GM12878 (cell line): Measurements from ENCODE around the gene ZNF548. TPM values are rescaled to one million over a fixed set of nuclear protein-coding genes. Genes with fewer than 3 reads are reported as not detected.

Experiments used
- ATAC-seq: fragments of 200-7000 bp; cut with Tn5 transposase; 3 replicates; pipeline ENCODE4 v1.9.1; 2020; ENCODE audit warnings: mild to moderate bottlenecking, moderate library complexity
- BruUV-seq: library from RNA; stranded (reverse); fragments of 400-500 nt; replicated peaks from 2 replicates; lab custom pipeline; 2021; lab: Mats Ljungman, UMichigan
- CTCF ChIA-PET: fragments of 300-600 bp; sonication (Branson Sonifier 250); formaldehyde crosslinking; extraction: SDS; loops from one replicate; lab custom pipeline; 2021; ENCODE audit warnings: inconsistent platforms; lab: Yijun Ruan, JAX
- POLR2A ChIA-PET: fragments of 350-600 bp; formaldehyde crosslinking; extraction: SDS; loops from one replicate; lab custom pipeline; 2021; ENCODE audit warnings: inconsistent platforms; lab: Charles Lee
- RAD21 ChIA-PET: fragments of 300-600 bp; sonication (Branson Sonifier 250); formaldehyde crosslinking; loops from one replicate; lab custom pipeline; 2023; ENCODE audit warnings: antibody characterized with exemption; ENCODE audit not compliant: unreplicated experiment; lab: Charles Lee
- SMC1A ChIA-PET: fragments of 300-600 bp; sonication (Branson Sonifier 250); formaldehyde crosslinking; loops from one replicate; lab custom pipeline; 2023; ENCODE audit not compliant: unreplicated experiment, uncharacterized antibody; lab: Charles Lee
- DNase-seq: peaks from one replicate; pipeline ENCODE4 v3.0.0-alpha.2; 2011; ENCODE audit warnings: low read depth, low spot score
- FAIRE-seq: peaks from 3 replicates; lab custom pipeline; 2011; peaks lifted over from hg19 to GRCh38; lab: Jason Lieb, UNC
- H2AFZ ChIP-seq: 2 replicates; pipeline ENCODE4 v1.6.0; 2011; ENCODE audit warnings: low read depth, low read length, control low read depth; ENCODE audit not compliant: control insufficient read depth
- H3K27ac ChIP-seq: 2 replicates; pipeline ENCODE4 v1.5.1; 2011; ENCODE audit warnings: control low read depth; ENCODE audit not compliant: control insufficient read depth, insufficient read depth
- H3K27me3 ChIP-seq, 2 experiments: replicated peaks in 1 of 2; 2 replicates each; pipeline versions ENCODE4 v1.6.0 to v1.6.1; 2011; ENCODE audit warnings: low read length in 1 of 2; ENCODE audit not compliant: control insufficient read depth in 2 of 2, insufficient read depth in 2 of 2
- H3K36me3 ChIP-seq, 2 experiments: 2 replicates each; pipeline ENCODE4 v1.5.1; 2011; ENCODE audit warnings: low read length in 1 of 2; ENCODE audit not compliant: control insufficient read depth in 2 of 2, insufficient read depth in 2 of 2
- H3K4me1 ChIP-seq: 2 replicates; pipeline ENCODE4 v1.6.1; 2011; ENCODE audit warnings: mild to moderate bottlenecking, low read length, moderate library complexity, mixed read lengths; ENCODE audit not compliant: control insufficient read depth, insufficient read depth
- H3K4me2 ChIP-seq: 2 replicates; pipeline ENCODE4 v1.6.0; 2011; ENCODE audit warnings: control low read depth; ENCODE audit not compliant: control insufficient read depth, insufficient read depth
- H3K4me3 ChIP-seq: fragments of 200-600 bp; sonication (generic); 2 replicates; pipeline ENCODE4 v1.5.1; 2016
- H3K79me2 ChIP-seq: 2 replicates; pipeline ENCODE4 v1.6.0; 2011; ENCODE audit warnings: low read length; ENCODE audit not compliant: control insufficient read depth, insufficient read depth
- H3K9ac ChIP-seq: 2 replicates; pipeline ENCODE4 v1.8.0; 2011; ENCODE audit warnings: low read length, control low read depth, mixed read lengths; ENCODE audit not compliant: control insufficient read depth, insufficient read depth
- H3K9me3 ChIP-seq: replicated peaks from 3 replicates; pipeline ENCODE4 v1.5.1; 2011; ENCODE audit warnings: mild to moderate bottlenecking, low read length; ENCODE audit not compliant: control insufficient read depth, insufficient read depth
- H4K20me1 ChIP-seq: 2 replicates; pipeline ENCODE4 v1.6.0; 2011; ENCODE audit not compliant: control insufficient read depth, insufficient read depth
- CHD4 ChIP-seq: fragments of 200-600 bp; sonication (generic); IDR thresholded peaks from 2 replicates; pipeline ENCODE4 v1.6.1; 2016; ENCODE audit warnings: mild to moderate bottlenecking
- HDAC2 ChIP-seq: fragments of 200-600 bp; sonication (generic); IDR thresholded peaks from 2 replicates; pipeline ENCODE4 v1.6.1; 2017
- HSF1 ChIP-seq: fragments of 150-350 bp; IDR thresholded peaks from 2 replicates; pipeline ENCODE4 v1.6.1; 2014; ENCODE audit warnings: mild to moderate bottlenecking, low read depth, low read length
- IRF3 ChIP-seq: fragments of 450-650 bp; IDR thresholded peaks from 2 replicates; pipeline ENCODE4 v1.6.1; 2014; ENCODE audit warnings: mild to moderate bottlenecking
- MXI1 ChIP-seq: fragments of 150-350 bp; IDR thresholded peaks from 2 replicates; pipeline ENCODE4 v1.6.1; 2011; ENCODE audit warnings: low read depth, mild to moderate bottlenecking, inconsistent platforms, low read length, improper control_type of control experiment
- PAX5 ChIP-seq: IDR thresholded peaks from 2 replicates; pipeline ENCODE4 v1.6.1; 2011; ENCODE audit warnings: low read depth, low read length, borderline replicate concordance
- PAX8 ChIP-seq: fragments of 450-650 bp; IDR thresholded peaks from 2 replicates; pipeline ENCODE4 v1.6.1; 2017; ENCODE audit warnings: mild to moderate bottlenecking, moderate library complexity
- PKNOX1 ChIP-seq: fragments of 450-650 bp; IDR thresholded peaks from 2 replicates; pipeline ENCODE4 v1.6.1; 2016; ENCODE audit warnings: mild to moderate bottlenecking
- POLR2AphosphoS2 ChIP-seq: IDR thresholded peaks from 2 replicates; pipeline ENCODE4 v1.6.1; 2011; ENCODE audit warnings: low read depth, mild to moderate bottlenecking, low read length, improper control_type of control experiment, moderate library complexity
- RFX5 ChIP-seq: IDR thresholded peaks from 2 replicates; pipeline ENCODE4 v1.6.1; 2011; ENCODE audit warnings: low read depth, low read length, improper control_type of control experiment
- ZNF207 ChIP-seq: fragments of 450-650 bp; IDR thresholded peaks from 2 replicates; pipeline ENCODE4 v1.6.1; 2014; ENCODE audit warnings: antibody characterized with exemption, mild to moderate bottlenecking, borderline replicate concordance
- WGBS: methylation state at CpG from one replicate; pipeline ENCODE4 v1.1.6; 2016; ENCODE audit warnings: low lambda C conversion rate; ENCODE audit not compliant: insufficient replicate concordance, insufficient coverage; ENCODE audit errors: missing lambda C conversion rate; 5-methylcytosine and 5-hydroxymethylcytosine counted together
- in situ Hi-C: fragments of 300-500 bp; cut with MboI; formaldehyde crosslinking; loops from 9 replicates; pipeline ENCODE4 v1.14.3; 2018; ENCODE audit warnings: mixed read lengths
- intact Hi-C: fragments of 100-400 bp; cut with micrococcal nuclease; formaldehyde crosslinking; loops from one replicate; pipeline ENCODE4 v1.14.2; 2022; ENCODE audit not compliant: unreplicated experiment
- polyA plus RNA-seq, 11 experiments: library from polyadenylated mRNA; depleted of rRNA in 4 of 11; unstranded in 6 of 11; stranded (reverse) in 5 of 11; fragments of >200 nt; fragmentation: Nextera tagmentation in 4 of 11; fragmentation: Illumina TruSeq in 1 of 11; extraction: Ambion mirVana in 4 of 11; extraction: Trizol in 1 of 11; gene quantifications; 1 replicate in 1 of 11; 2 replicates in 10 of 11; pipeline versions ENCODE4 v1.2.1 to v1.2.3, GENCODE V29; 2011 to 2016; ENCODE audit warnings: inconsistent platforms in 2 of 11, missing spikeins in 2 of 11, low read depth in 1 of 11
- total RNA-seq, 4 experiments: library from RNA; depleted of rRNA in 3 of 4; stranded (reverse); fragments of >200 nt in 3 of 4; fragmentation: Illumina TruSeq in 1 of 4; extraction: Trizol in 1 of 4; gene quantifications; 2 replicates each; pipeline versions ENCODE4 v1.2.1 to v1.2.3, GENCODE V29; 2013 to 2021
- TF ChIP-seq, protein P1 (sequence below): fragments of 150-350 bp; IDR thresholded peaks from 2 replicates; pipeline ENCODE4 v1.6.1; 2016; ENCODE audit warnings: low read depth, low read length

ZNF548 gene
- total and polyA plus RNA-seq, 10 of the 15 experiments (the other 5 are each of a cell fraction or from before 2014, with no cell fraction given): 3.9 to 44.8 (median 16.5) TPM

DNA sequence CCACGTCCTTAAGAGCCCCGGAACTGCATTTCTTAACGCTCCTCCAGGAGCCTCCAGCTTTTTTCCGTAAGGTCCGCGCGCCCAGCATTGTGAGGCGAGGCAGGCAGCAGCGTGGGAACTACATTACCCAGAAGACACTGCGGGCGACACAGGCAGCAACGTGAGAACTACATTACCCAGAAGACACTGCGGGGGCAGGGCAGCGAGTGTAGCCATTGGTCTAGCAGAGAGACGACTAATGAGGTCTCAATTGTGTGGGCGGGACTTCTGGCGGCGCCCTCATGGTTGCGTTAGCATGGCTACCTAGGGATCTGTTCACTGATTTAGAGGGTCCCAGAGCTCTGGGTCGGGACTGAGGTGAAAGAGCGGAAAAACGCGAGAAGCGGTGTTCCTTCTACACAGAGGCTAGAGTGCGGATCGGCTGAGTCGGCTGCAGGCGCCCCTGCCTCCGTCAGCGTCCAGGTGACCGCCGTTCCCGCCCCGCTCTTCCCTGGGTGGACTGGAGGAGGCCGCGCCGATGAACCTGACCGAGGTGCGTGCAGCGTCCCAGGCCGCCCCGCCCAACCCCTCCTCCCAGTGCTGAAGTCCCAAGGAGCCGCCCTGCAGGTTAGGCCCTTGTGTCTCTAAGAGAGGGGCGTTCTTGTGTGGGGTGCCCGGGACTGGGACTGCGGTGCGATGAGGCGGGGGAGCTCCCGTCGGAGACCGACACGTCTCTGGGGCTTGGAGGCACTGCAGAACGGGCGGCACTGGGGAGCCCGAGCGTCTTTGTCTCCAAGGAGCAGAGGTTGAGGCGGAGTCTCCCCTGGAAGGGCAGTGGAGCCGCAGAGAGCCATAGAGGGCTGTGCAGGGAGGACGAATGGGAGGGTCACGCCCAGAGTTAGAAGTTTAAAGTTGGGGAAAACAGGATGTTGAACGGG lies 45.7 kb downstream of the ZNF548 start, which contains the start of gene ZNF749 (continued):
- TF ChIP-seq HDAC2 (no peak), POLR2AphosphoS2 (no peak), RFX5 (peak; percentile 46; the same call in 1 of the 2 replicates), PAX8 (no peak), IRF3 (no peak; the same call in 1 of the 2 replicates), ZNF207 (no peak), CHD4 (no peak), MXI1 (peak; percentile 92), PKNOX1 (peak; percentile 86)

GRCh38 chr19:57436417-57436816 lies 46.8 kb downstream of the ZNF548 start:
- ATAC-seq (no peak), DNase-seq (no peak), FAIRE-seq (no peak)
- ChIA-PET RAD21 (no interaction called here), SMC1A (no interaction called here), POLR2A (no interaction called here), CTCF (interaction anchor here (0.8 to 1.2 kb wide), 2 partner anchors 19 to 197 kb away, joined by 3 read pairs; no protein-coding TSS in a partner anchor)
- Histone ChIP-seq H4K20me1 (no peaks in the 10 kb centered on the region; the same call in 1 of the 2 replicates), H2AFZ (no peak overlapping the region), H3K79me2 (peaks cover 17% of the 10 kb centered on the region), H3K4me2 (peak overlapping the region; percentile 56), H3K4me3 (peak overlapping the region; percentile 73), H3K9me3 (peaks cover 5% of the 10 kb centered on the region; the same call in 2 of the 3 replicates), H3K36me3 (peaks cover 0 to 5% of the 10 kb centered on the region in 2 experiments; a peak in 1 of 4 replicates), H3K27ac (no peak overlapping the region), H3K4me1 (peaks cover 5% of the 10 kb centered on the region; the same call in 1 of the 2 replicates), H3K9ac (peak overlapping the region; percentile 61; the same call in 1 of the 2 replicates), H3K27me3 (no peaks in the 10 kb centered on the region)
- WGBS: 50% methylated on average over 1 of the region's 1 CpG
- in situ Hi-C loops (no loop called here), intact Hi-C loops (no loop called here)
- TF ChIP-seq PAX5 (no peak), HSF1 (no peak)
- TF ChIP-seq, protein P1, sequence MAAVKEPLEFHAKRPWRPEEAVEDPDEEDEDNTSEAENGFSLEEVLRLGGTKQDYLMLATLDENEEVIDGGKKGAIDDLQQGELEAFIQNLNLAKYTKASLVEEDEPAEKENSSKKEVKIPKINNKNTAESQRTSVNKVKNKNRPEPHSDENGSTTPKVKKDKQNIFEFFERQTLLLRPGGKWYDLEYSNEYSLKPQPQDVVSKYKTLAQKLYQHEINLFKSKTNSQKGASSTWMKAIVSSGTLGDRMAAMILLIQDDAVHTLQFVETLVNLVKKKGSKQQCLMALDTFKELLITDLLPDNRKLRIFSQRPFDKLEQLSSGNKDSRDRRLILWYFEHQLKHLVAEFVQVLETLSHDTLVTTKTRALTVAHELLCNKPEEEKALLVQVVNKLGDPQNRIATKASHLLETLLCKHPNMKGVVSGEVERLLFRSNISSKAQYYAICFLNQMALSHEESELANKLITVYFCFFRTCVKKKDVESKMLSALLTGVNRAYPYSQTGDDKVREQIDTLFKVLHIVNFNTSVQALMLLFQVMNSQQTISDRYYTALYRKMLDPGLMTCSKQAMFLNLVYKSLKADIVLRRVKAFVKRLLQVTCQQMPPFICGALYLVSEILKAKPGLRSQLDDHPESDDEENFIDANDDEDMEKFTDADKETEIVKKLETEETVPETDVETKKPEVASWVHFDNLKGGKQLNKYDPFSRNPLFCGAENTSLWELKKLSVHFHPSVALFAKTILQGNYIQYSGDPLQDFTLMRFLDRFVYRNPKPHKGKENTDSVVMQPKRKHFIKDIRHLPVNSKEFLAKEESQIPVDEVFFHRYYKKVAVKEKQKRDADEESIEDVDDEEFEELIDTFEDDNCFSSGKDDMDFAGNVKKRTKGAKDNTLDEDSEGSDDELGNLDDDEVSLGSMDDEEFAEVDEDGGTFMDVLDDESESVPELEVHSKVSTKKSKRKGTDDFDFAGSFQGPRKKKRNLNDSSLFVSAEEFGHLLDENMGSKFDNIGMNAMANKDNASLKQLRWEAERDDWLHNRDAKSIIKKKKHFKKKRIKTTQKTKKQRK: no peak
- no TSS peak for BruUV-seq
